PC-9 (cell line): ENCODE measurements around the gene GLTPD2. TPM values are rescaled to one million over a fixed set of nuclear protein-coding genes. Genes with fewer than 3 reads are reported as not detected.

Experiments used
- BruUV-seq: library from RNA; stranded (reverse); fragments of 400-500 nt; replicated peaks from 2 replicates; lab custom pipeline; 2021; lab: Mats Ljungman, UMichigan
- CTCF ChIA-PET: fragments of 300-600 bp; sonication (Branson Sonifier 250); formaldehyde crosslinking; loops from one replicate; lab custom pipeline; 2022; ENCODE audit warnings: antibody characterized with exemption; lab: Charles Lee
- POLR2A ChIA-PET: fragments of 300-600 bp; sonication (Branson Sonifier 250); formaldehyde crosslinking; loops from one replicate; lab custom pipeline; 2022; ENCODE audit warnings: antibody characterized with exemption; ENCODE audit not compliant: unreplicated experiment; lab: Charles Lee
- DNase-seq, 2 experiments: peaks; one replicate each; pipeline versions ENCODE4 v3.0.0 to v3.0.0-alpha.2; 2015 to 2022; ENCODE audit warnings: mixed read lengths in 1 of 2
- H2AFZ ChIP-seq: fragments of 200-600 bp; sonication (generic); 2 replicates; pipeline ENCODE4 v1.8.1; 2017; ENCODE audit warnings: antibody characterized with exemption
- H3F3A ChIP-seq: fragments of 200-600 bp; sonication (generic); 2 replicates; pipeline ENCODE4 v1.8.1; 2017; ENCODE audit warnings: antibody characterized with exemption, mild to moderate bottlenecking, low read depth; ENCODE audit not compliant: insufficient read depth
- H3K27ac ChIP-seq: fragments of 200-600 bp; sonication (generic); 2 replicates; pipeline ENCODE4 v1.6.1; 2016; ENCODE audit warnings: mixed run types
- H3K27me3 ChIP-seq: fragments of 200-600 bp; sonication (generic); 2 replicates; pipeline ENCODE4 v1.6.1; 2016; ENCODE audit warnings: low read depth, mixed run types; ENCODE audit not compliant: insufficient read depth
- H3K36me3 ChIP-seq: fragments of 200-600 bp; sonication (generic); 2 replicates; pipeline ENCODE4 v1.6.1; 2016; ENCODE audit warnings: low read depth, mixed run types
- H3K4me1 ChIP-seq: fragments of 200-600 bp; sonication (generic); replicated peaks from 2 replicates; pipeline ENCODE4 v1.6.1; 2016; ENCODE audit warnings: mixed run types; ENCODE audit not compliant: insufficient read depth
- H3K4me2 ChIP-seq: fragments of 200-600 bp; sonication (generic); 2 replicates; pipeline ENCODE4 v1.6.1; 2017; ENCODE audit warnings: mixed run types
- H3K4me3 ChIP-seq: fragments of 200-600 bp; sonication (generic); 2 replicates; pipeline ENCODE4 v1.6.1; 2016; ENCODE audit warnings: mixed run types
- H3K79me2 ChIP-seq: fragments of 200-600 bp; sonication (generic); 2 replicates; pipeline ENCODE4 v1.6.1; 2017; ENCODE audit warnings: low read depth, mixed run types
- H3K9me2 ChIP-seq: fragments of 200-600 bp; sonication (generic); 2 replicates; pipeline ENCODE4 v1.8.1; 2017; ENCODE audit warnings: mild to moderate bottlenecking; ENCODE audit not compliant: insufficient read depth
- H3K9me3 ChIP-seq: fragments of 200-600 bp; sonication (generic); 2 replicates; pipeline ENCODE4 v1.8.1; 2016; ENCODE audit warnings: low read depth; ENCODE audit not compliant: insufficient read depth
- H4K20me1 ChIP-seq: fragments of 200-600 bp; sonication (generic); 2 replicates; pipeline ENCODE4 v1.8.1; 2017; ENCODE audit not compliant: insufficient read depth
- CTCF ChIP-seq: fragments of 200-600 bp; sonication (generic); conservative IDR thresholded peaks from 2 replicates; pipeline ENCODE4 v1.6.1; 2017; ENCODE audit warnings: mixed run types, antibody characterized with exemption, mild to moderate bottlenecking, moderate library complexity
- EZH2 ChIP-seq: fragments of 200-600 bp; sonication (generic); IDR thresholded peaks from 2 replicates; pipeline ENCODE4 v1.8.0; 2017; ENCODE audit warnings: antibody characterized with exemption, low read depth
- intact Hi-C: fragments of 100-400 bp; cut with micrococcal nuclease; formaldehyde crosslinking; loops from one replicate; pipeline ENCODE4 v1.10.0; 2022; ENCODE audit not compliant: unreplicated experiment
- total RNA-seq: library from RNA; stranded (reverse); gene quantifications from 2 replicates; pipeline ENCODE4 v1.2.3, GENCODE V29; 2021

The GLTPD2 gene
- total RNA-seq, 1 experiment from 2014 or later, result not detected

- ChIA-PET POLR2A (no interaction called here), CTCF (no interaction called here)
- Histone ChIP-seq H3K9me3 (no peaks in the 10 kb centered on the region), H3K4me1 (0 out of 2 replicates have a peak, but pooled peaks cover 5% of the 10 kb centered on the region), H3K79me2 (peaks cover 9% of the 10 kb centered on the region), H3K27me3 (no peaks in the 10 kb centered on the region), H3K4me3 (no peak within 1 kb of the TSS), H2AFZ (no peak within 1 kb of the TSS), H3F3A (peaks cover 17% of the 10 kb centered on the region), H4K20me1 (no peaks in the 10 kb centered on the region), H3K9me2 (no peaks in the 10 kb centered on the region), H3K4me2 (no peak within 1 kb of the TSS), H3K27ac (no peak within 1 kb of the TSS), H3K36me3 (peaks cover 12% of the 10 kb centered on the region; the same call in 1 of the 2 replicates)
- no peak for DNase-seq
- BruUV-seq, result no TSS peak
- intact Hi-C loops, result no loop called here
- TF ChIP-seq EZH2 (no peak), CTCF (no peak)
Observed at GRCh38 chr17:4802228-4802627, 13.5 kb downstream of the GLTPD2 start, which contains the start of gene C17orf114. C17orf114 (minus strand) TSS chr17:4802328.

GRCh38 chr17:4806456-4806776, 17.7 kb downstream of the GLTPD2 start:
- TF ChIP-seq CTCF, result no peak
- no peak for TF ChIP-seq EZH2
- no peaks in the 10 kb centered on the region for H3K79me2 ChIP-seq
- peaks cover 32% of the 10 kb centered on the region for H3K4me1 ChIP-seq
- H3F3A ChIP-seq, result peaks cover 25% of the 10 kb centered on the region
- DNase-seq, result peak in 1 of 2 experiments; percentile 46
- H4K20me1 ChIP-seq, result no peaks in the 10 kb centered on the region
- H3K4me2 ChIP-seq, result peak overlapping the region; percentile 66
- BruUV-seq, result TSS peak; percentile 48
- H3K9me2 ChIP-seq, result no peaks in the 10 kb centered on the region
- H3K9me3 ChIP-seq, result no peaks in the 10 kb centered on the region
- H2AFZ ChIP-seq, result peak overlapping the region; percentile 77
- no peak overlapping the region for H3K27ac ChIP-seq
- intact Hi-C loops, result loop anchor here (5.0 kb wide), 1 partner anchor 76 kb away; no protein-coding TSS in a partner anchor
- H3K4me3 ChIP-seq, result peak overlapping the region; percentile 68
- 0 out of 2 replicates have a peak, but pooled peaks cover 9% of the 10 kb centered on the region for H3K36me3 ChIP-seq
- no peaks in the 10 kb centered on the region for H3K27me3 ChIP-seq
- ChIA-PET POLR2A (interaction anchor here (0.6 to 0.8 kb wide), 4 partner anchors 16 to 96 kb away, joined by 3 to 4 read pairs (median 3); partner anchors contain the start of gene ARRB2), CTCF (interaction anchor here (1.1 to 1.6 kb wide), 2 partner anchors 17 to 96 kb away, joined by 3 to 18 read pairs; partner anchors contain the start of genes ARRB2 and GLTPD2)

- no peaks in the 10 kb centered on the region for H3K9me3 ChIP-seq
- intact Hi-C loops, result loop anchor here (5.0 kb wide), 1 partner anchor 75 kb away; no protein-coding TSS in a partner anchor
- H4K20me1 ChIP-seq, result no peaks in the 10 kb centered on the region
- H3K27ac ChIP-seq, result no peak within 1 kb of the TSS
- ChIA-PET POLR2A (interaction anchor here (0.6 to 0.8 kb wide), 6 partner anchors 17 to 97 kb away, joined by 3 to 8 read pairs (median 3); partner anchors contain the start of gene ARRB2), CTCF (interaction anchor here (1.1 to 1.6 kb wide), 2 partner anchors 17 to 97 kb away, joined by 3 to 18 read pairs; partner anchors contain the start of genes ARRB2 and GLTPD2)
- H3K27me3 ChIP-seq, result no peaks in the 10 kb centered on the region
- no peaks in the 10 kb centered on the region for H3K79me2 ChIP-seq
- peak; percentile 63 to 93 for DNase-seq
- H3K4me1 ChIP-seq, result peaks cover 37% of the 10 kb centered on the region
- peaks cover 31% of the 10 kb centered on the region for H3F3A ChIP-seq
- peak within 1 kb of the TSS; percentile 83 for H3K4me2 ChIP-seq
- 0 out of 2 replicates have a peak, but pooled peaks cover 9% of the 10 kb centered on the region for H3K36me3 ChIP-seq
- peak within 1 kb of the TSS; percentile 68 for H3K4me3 ChIP-seq
- H2AFZ ChIP-seq, result peak within 1 kb of the TSS; percentile 77
- no peaks in the 10 kb centered on the region for H3K9me2 ChIP-seq
- TF ChIP-seq EZH2 (no peak), CTCF (no peak)
- no TSS peak for BruUV-seq
Observed at GRCh38 chr17:4806777-4807604, 18.2 kb downstream of the GLTPD2 start, which contains the start of gene PLD2. PLD2 (plus strand) TSS chr17:4807152; CDS start chr17:4807773, 621 bp downstream.
